ENCODE results near the gene LVRN. TPM values are rescaled to one million over a fixed set of nuclear protein-coding genes. Genes with fewer than 3 reads are reported as not detected.

Gene LVRN
- total RNA-seq, 3 donors from 2014 or later: 1.0 to 1.8 (median 1.6) TPM

DNA sequence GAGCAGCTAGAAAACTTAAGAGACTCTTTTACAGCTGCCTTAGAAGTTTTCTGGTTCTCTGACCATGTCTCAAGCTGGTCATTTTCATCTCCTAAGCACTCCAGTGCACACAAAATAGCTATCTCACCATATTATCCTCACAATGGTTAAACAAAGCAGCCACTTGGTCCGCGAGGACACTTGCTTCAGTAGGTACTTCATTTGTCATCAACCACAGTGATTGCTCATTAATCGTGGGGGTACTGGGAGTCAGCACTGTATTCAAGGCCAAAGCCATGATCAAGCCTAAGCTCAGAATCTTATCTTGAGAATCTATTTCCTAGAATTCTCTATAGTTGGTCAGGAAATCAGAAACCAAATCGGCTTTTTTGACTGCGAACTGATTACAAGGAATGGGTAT, 72.8 kb downstream of the LVRN start:
- Histone ChIP-seq H3K36me3 (ENCODE audit: low read depth) (no peaks in the 10 kb centered on the region), H3K9me3 (no peaks in the 10 kb centered on the region), H3K4me3 (no peak overlapping the region), H3K4me1 (ENCODE audit: low read depth) (no peaks in the 10 kb centered on the region)
- intact Hi-C loops (cut with DNase I, micrococcal nuclease): no loop called here
- DNase-seq (no peak), ATAC-seq (no peak)
- TF ChIP-seq, protein P1, sequence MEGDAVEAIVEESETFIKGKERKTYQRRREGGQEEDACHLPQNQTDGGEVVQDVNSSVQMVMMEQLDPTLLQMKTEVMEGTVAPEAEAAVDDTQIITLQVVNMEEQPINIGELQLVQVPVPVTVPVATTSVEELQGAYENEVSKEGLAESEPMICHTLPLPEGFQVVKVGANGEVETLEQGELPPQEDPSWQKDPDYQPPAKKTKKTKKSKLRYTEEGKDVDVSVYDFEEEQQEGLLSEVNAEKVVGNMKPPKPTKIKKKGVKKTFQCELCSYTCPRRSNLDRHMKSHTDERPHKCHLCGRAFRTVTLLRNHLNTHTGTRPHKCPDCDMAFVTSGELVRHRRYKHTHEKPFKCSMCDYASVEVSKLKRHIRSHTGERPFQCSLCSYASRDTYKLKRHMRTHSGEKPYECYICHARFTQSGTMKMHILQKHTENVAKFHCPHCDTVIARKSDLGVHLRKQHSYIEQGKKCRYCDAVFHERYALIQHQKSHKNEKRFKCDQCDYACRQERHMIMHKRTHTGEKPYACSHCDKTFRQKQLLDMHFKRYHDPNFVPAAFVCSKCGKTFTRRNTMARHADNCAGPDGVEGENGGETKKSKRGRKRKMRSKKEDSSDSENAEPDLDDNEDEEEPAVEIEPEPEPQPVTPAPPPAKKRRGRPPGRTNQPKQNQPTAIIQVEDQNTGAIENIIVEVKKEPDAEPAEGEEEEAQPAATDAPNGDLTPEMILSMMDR (IDR thresholded peaks at IDR 0.05): no peak

GRCh38 chr5:116037236-116037822, 75.1 kb downstream of the LVRN start:
- Histone ChIP-seq H3K36me3 (ENCODE audit: low read depth) (no peaks in the 10 kb centered on the region), H3K4me3 (no peak overlapping the region), H3K4me1 (ENCODE audit: low read depth) (no peaks in the 10 kb centered on the region), H3K9me3 (no peaks in the 10 kb centered on the region)
- intact Hi-C loops (cut with DNase I, micrococcal nuclease): no loop called here
- no peak for DNase-seq
- TF ChIP-seq, protein P1 (IDR thresholded peaks at IDR 0.05): no peak
- no peak for ATAC-seq

DNA sequence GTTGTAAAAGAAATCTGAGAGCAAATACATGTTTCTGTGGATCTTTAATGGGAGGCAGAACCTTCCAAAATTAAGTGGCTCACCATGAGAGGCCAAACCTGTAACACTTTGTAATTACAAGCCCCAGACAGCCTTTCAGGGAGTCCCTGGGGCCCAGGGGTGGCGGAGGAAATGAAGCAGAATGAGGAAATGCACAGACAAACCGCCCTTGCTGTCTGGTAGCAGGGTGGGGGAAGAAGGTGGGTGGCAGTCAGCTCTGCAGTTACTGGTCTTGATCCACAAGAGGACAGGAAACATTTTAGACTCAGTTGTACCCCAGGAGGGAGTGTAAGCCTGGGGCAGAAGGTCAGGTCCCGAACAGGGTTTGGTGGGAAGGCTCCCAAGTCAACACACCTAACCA, 76.5 kb downstream of the LVRN start:
- TF ChIP-seq, protein P1 (IDR thresholded peaks at IDR 0.05): no peak
- DNase-seq (no peak), ATAC-seq (peak; percentile 60)
- intact Hi-C loops (cut with DNase I, micrococcal nuclease): no loop called here
- Histone ChIP-seq H3K9me3 (no peaks in the 10 kb centered on the region), H3K4me1 (ENCODE audit: low read depth) (no peaks in the 10 kb centered on the region), H3K36me3 (ENCODE audit: low read depth) (no peaks in the 10 kb centered on the region), H3K4me3 (no peak overlapping the region)

DNA sequence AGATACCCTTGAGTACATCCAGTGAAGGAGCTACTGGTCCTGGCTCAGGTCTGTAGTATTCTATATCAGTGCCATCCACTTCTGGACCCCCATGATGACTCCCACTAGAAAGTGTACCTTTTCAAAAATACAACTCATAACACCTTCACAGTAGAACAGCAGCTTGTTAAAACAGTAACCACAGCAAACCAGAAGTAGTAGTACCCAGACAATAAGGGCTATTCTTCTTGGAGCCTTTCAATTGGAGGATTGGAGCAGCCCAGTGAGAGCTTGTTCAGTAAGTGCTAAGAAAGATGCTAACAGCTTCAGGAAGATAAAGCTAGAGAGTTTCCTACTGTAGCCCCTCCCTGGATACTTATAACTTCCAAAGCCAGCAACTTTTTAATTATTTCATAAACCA, 80.1 kb downstream of the LVRN start:
- Histone ChIP-seq H3K36me3 (ENCODE audit: low read depth) (no peaks in the 10 kb centered on the region), H3K4me3 (no peak overlapping the region), H3K9me3 (no peaks in the 10 kb centered on the region), H3K4me1 (ENCODE audit: low read depth) (no peaks in the 10 kb centered on the region)
- TF ChIP-seq, protein P1 (IDR thresholded peaks at IDR 0.05): no peak
- no peak for ATAC-seq
- intact Hi-C loops (cut with DNase I, micrococcal nuclease): no loop called here
- no peak for DNase-seq

DNA sequence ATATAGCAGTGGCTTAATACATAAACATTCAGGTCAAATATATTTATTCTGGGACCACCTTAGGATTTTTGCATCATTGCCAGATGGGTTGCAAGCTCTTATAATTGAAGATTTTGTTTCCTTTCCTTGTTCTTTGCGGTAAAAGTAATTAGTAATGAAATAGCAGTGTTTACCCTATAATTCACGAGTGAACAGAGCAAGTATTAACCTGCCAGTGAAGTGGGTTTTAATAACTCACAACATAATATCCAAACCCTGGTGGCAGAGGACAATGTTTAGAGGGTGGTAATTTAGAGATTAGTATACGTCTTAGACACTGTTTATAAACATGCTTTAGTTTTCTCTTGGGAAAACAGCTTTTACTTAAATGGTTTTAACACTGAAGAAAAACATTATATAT, 81.8 kb downstream of the LVRN start:
- Histone ChIP-seq H3K4me1 (ENCODE audit: low read depth) (no peaks in the 10 kb centered on the region), H3K36me3 (ENCODE audit: low read depth) (no peaks in the 10 kb centered on the region), H3K9me3 (no peaks in the 10 kb centered on the region), H3K4me3 (no peak overlapping the region)
- DNase-seq (no peak), ATAC-seq (no peak)
- intact Hi-C loops (cut with DNase I, micrococcal nuclease): no loop called here
- TF ChIP-seq, protein P1 (IDR thresholded peaks at IDR 0.05): no peak

DNA sequence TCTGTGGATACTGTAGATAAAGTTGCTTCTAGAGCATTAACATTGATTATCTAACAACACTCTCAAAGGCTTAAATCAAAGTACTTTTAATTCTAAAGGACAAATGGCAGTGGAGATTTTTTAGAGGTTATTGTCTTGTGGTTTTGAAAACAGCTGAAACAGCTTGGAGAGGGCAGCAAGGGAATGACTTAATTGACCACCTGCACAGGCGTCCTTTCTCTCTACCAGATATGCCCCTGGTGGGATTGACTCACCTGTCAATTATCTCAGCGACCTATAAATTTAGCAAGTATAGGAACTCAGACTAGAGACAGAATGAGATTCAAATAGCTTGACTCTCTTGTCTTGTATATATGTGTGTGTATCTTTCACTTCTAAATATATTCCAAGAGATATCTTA, 83.5 kb downstream of the LVRN start:
- ATAC-seq (no peak), DNase-seq (no peak)
- H3K9me3 ChIP-seq: no peaks in the 10 kb centered on the region
- TF ChIP-seq, protein P1 (IDR thresholded peaks at IDR 0.05): no peak
- H3K4me3 ChIP-seq: no peak overlapping the region
- no peaks in the 10 kb centered on the region for H3K4me1 ChIP-seq (ENCODE audit: low read depth)
- no peaks in the 10 kb centered on the region for H3K36me3 ChIP-seq (ENCODE audit: low read depth)
- intact Hi-C loops (cut with DNase I, micrococcal nuclease): no loop called here
